ENCODE results near the gene SOX12.
"Not testable (repeated sequence)": the region's sequence is repeated elsewhere in the genome, so short reads cannot be mapped to it uniquely, and the experiment has no call there.

The SOX12 gene

DNA sequence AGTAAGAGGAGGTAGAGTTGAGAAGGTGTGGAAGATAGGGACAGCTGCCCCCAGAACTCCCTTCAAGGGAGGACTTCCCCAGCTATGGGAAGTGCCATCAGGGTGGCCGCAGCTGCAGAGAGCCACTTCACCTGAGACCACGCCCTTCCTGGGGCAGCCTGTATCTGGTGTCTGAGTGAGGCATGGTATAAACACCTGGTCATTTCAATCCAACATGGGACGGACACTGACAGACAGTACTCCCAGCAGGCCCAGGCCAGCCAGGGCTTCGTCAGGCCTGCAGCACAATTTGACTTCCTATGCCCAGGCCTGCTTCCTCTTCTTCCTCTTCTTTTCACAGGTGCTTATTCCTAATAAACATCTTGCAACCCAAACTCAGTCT lies 4.5 kb downstream of the SOX12 start:
- no peak for DNase-seq

GRCh38 chr20:330233-331149 lies 5.1 kb downstream of the SOX12 start:
- DNase-seq, result peak; percentile 67

GRCh38 chr20:334578-334977 lies 9.2 kb downstream of the SOX12 start:
- DNase-seq, result no peak

- not testable (repeated sequence) for DNase-seq
These were observed 10.7 kb downstream of the SOX12 start for GRCh38 chr20:336040-336439.

DNA sequence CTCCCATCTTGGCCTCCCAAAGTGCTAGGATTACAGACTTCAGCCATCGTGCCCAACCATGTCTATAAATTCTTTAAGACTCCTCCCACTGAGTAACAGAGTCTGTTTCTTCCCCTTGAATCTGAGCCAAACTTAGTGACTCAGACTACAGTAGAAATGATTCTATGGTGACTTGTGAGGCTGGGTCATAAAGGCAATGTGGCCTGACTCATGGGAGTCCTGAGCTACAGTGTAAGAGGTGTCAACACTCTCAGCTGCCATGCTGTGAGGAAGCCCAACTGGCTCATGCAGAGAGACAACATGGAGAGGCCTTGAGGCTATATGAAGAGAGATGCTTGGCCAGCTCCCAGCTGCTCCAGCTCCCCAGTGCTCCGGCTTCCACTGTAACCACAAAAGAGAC lies 16.3 kb downstream of the SOX12 start:
- DNase-seq, result peak; percentile 52

DNA sequence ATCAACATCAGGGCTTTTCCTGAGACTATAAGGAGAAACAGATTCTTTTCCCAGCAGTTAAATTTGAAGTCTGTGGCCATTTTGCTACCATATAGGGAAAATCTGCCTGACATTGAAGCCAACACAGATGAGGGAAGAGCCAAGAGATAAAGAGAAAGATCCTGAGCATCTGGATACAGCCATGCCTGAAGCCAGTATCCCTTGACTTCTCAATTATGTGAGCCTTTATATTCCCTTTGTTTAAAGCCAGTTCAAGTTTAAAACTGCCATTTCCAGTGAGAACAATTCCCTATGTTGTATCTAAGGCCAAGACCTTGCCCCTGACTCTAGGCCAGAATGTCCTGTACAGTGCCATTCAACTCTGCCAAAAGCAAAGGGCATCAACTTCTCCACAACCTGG lies 17.8 kb downstream of the SOX12 start:
- DNase-seq, result no peak

GRCh38 chr20:346033-346639 lies 20.8 kb downstream of the SOX12 start:
- no peak for DNase-seq

- DNase-seq, result peak; percentile 38
These were observed 21.4 kb downstream of the SOX12 start, which contains the start of gene NRSN2 for GRCh38 chr20:346640-347316. Gene NRSN2, plus strand, starts transcription at chr20:347111. Its CDS starts 2,533 bp downstream, at chr20:349644.

- no peak for DNase-seq
These were observed 21.9 kb downstream of the SOX12 start for GRCh38 chr20:347317-347639.

GRCh38 chr20:347640-348484 lies 22.5 kb downstream of the SOX12 start:
- DNase-seq, result peak; percentile 64

- no peak for DNase-seq
These were observed 23.9 kb downstream of the SOX12 start for GRCh38 chr20:348972-349841.

DNA sequence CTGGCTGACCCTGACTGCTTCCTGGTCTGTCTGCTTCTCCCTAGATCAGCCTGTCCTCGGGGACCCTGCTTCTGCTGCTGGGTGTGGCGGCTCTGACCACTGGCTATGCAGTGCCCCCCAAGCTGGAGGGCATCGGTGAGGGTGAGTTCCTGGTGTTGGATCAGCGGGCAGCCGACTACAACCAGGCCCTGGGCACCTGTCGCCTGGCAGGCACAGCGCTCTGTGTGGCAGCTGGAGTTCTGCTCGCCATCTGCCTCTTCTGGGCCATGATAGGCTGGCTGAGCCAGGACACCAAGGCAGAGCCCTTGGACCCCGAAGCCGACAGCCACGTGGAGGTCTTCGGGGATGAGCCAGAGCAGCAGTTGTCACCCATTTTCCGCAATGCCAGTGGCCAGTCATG lies 27.8 kb downstream of the SOX12 start:
- DNase-seq, result no peak

GRCh38 chr20:354298-354977 lies 29.1 kb downstream of the SOX12 start:
- DNase-seq, result peak; percentile 82

DNA sequence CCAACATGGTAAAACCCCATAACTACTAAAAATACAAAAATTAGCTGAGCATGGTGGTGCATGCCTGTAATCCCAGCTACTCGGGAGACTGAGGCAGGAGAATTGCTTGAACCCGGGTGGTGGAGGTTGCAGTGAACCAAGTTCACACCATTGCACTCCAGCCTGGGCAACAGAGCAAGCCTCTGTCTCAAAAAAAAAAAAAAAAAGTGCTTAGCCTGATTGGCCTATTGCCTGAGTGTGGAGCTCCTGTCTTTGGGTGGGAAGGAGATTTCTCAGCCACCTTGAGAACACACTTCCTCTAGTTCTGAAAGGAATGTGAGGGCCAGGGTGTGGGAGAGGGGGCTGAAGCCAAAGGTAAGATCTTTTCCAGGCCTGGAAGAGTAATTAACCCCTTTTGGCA lies 30.8 kb downstream of the SOX12 start:
- DNase-seq, result not testable (repeated sequence)

- DNase-seq, result no peak
These were observed 31.4 kb downstream of the SOX12 start for GRCh38 chr20:356745-357144.

GRCh38 chr20:358891-359555 lies 33.7 kb downstream of the SOX12 start:
- no peak for DNase-seq

DNA sequence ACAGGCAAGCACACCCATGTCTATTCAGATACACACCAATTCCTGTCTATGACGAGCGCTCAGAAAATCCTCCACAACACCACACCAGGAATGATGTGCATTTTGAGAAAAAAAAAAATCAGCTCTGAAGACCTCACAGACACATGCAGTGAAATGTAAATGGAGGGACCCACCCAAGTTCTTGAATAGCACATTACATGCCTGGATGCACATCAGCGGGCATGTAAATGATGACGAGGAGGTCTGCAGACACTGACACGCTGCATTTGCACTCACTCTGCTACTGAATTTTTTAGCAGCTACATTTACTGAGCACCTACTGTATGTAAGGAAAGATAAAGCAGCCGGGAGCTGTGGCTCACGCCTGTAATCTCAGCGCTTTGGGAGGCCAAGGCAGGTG lies 36.2 kb downstream of the SOX12 start:
- DNase-seq, result no peak

DNA sequence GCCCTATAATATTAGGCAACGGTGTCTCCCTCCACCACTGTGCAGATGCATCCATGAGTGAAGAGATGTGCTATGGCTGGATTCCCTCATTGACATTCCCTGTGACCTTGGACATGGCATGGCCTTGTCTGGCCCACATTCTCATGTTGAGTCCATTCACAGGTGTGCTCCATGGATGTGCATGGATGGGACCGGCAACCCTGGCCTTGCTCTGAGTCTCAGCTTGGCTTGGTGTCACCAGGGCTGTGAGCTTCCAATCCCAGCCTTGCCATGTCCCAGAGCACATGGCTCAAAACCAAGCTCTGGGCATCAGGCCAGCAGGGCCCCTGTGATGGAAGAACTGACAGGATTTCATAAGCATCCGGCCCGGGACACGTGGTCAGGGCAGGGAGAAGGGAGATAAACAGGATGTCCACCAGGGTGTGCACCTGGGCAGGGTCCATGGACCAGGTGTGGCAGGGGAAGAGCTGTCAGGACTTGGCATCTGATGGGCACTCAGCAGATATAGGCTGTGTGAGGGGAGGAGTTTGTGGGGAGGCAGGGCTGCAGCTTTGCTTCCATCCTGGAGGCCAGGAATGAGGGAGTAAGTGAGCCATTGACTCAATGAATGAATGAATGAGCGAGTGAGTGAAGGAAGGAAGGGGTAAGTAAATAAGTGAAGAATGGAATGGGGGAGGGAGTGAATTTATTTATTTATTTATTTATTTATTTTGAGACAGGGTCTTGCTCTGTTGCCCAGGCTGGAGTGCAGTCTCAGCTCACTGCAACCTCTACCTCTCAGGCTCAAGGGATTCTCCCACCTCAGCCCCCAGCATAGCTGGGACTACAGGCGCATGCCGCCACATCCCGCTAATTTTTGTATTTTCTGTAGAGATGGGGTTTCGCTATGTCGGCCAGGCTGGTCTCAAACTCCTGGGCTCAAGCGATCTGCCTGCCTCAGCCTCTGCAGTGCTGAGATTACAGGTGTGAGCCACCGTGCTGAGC lies 37.2 kb downstream of the SOX12 start:
- DNase-seq, result peak; percentile 54

DNA sequence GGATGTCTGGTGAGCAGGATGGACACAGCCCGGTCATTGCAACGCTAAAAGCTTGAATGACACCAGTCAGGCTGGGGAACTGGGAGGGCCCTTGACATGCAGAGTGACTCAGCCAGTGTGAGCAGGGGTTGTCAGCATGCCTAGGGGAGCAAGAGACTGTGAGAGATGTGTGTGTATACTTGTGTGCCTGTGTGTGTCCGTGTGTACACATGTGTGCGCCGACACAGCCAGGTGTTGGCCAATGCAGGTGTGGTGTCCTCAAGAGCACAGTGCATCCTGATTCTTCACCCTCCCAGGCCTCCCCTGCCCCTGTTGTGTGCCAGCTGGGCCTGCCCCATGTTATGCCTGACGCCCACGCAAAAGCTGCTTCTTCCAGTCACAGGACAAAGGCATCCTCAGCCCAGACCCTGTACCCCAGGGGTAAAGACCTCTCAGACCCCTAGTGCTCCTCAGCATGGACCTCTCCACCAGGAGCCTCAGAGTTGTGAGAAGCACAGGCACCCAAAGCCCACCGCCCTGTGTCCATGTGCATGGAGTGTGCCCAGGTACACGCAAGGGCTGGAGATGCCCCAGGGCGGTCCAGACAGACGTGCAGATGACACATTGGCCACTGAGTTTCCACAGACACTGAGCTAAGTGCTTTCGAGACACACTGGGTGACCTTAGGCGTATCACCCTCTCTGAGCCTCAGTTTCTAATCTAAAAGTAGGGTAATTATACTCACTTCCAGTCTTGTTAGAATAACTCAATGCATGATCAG lies 38.1 kb downstream of the SOX12 start:
- DNase-seq, result no peak

All from activated naive CD4-positive, alpha-beta T cell treated with Interleukin-2 at 50 U/mL for 16 hours (primary cell).